H9 (cell line): Measurements from ENCODE around the gene MACC1. TPM values are rescaled to one million over a fixed set of nuclear protein-coding genes. Genes with fewer than 3 reads are reported as not detected.

Source experiments
- DNase-seq: peaks from one replicate; pipeline ENCODE4 v3.0.0-alpha.2; 2017
- H2AFZ ChIP-seq: one replicate; pipeline ENCODE4 v1.6.1; 2013; ENCODE audit warnings: mild to moderate bottlenecking, low read length, control low read depth, moderate library complexity
- H2AK5ac ChIP-seq: 2 replicates; pipeline ENCODE4 v1.6.1; 2013; ENCODE audit warnings: low read length, control low read depth, mixed read lengths; ENCODE audit not compliant: insufficient read length
- H2BK120ac ChIP-seq: one replicate; pipeline ENCODE4 v1.6.1; 2013; ENCODE audit warnings: low read depth, mild to moderate bottlenecking, low read length, control low read depth, inconsistent platforms; ENCODE audit not compliant: poor library complexity, severe bottlenecking
- H2BK12ac ChIP-seq: 2 replicates; pipeline ENCODE4 v1.6.1; 2013; ENCODE audit warnings: low read length, control low read depth, mixed read lengths, low read depth; ENCODE audit not compliant: insufficient read length
- H2BK15ac ChIP-seq: 2 replicates; pipeline ENCODE4 v1.6.1; 2013; ENCODE audit warnings: low read depth, low read length, control low read depth
- H2BK20ac ChIP-seq: one replicate; pipeline ENCODE4 v1.6.1; 2013; ENCODE audit warnings: low read depth, mild to moderate bottlenecking, low read length, control low read depth, inconsistent platforms; ENCODE audit not compliant: poor library complexity, severe bottlenecking
- H2BK5ac ChIP-seq: 2 replicates; pipeline ENCODE4 v1.6.1; 2013; ENCODE audit warnings: low read length, control low read depth, mixed read lengths; ENCODE audit not compliant: insufficient read length
- H3K14ac ChIP-seq: 2 replicates; pipeline ENCODE4 v1.6.1; 2013; ENCODE audit warnings: low read length, control low read depth; ENCODE audit not compliant: insufficient read depth
- H3K18ac ChIP-seq: 2 replicates; pipeline ENCODE4 v1.6.1; 2013; ENCODE audit warnings: low read depth, mild to moderate bottlenecking, mixed read lengths, low read length, control low read depth; ENCODE audit not compliant: insufficient read length
- H3K23ac ChIP-seq: 2 replicates; pipeline ENCODE4 v1.6.1; 2013; ENCODE audit warnings: low read length, control low read depth, mixed read lengths, low read depth; ENCODE audit not compliant: insufficient read length
- H3K23me2 ChIP-seq: 2 replicates; pipeline ENCODE4 v1.6.1; 2013; ENCODE audit warnings: low read depth, mild to moderate bottlenecking, mixed read lengths, low read length, control low read depth; ENCODE audit not compliant: insufficient read length, poor library complexity, severe bottlenecking
- H3K27ac ChIP-seq: 2 replicates; pipeline ENCODE4 v1.5.1; 2013; ENCODE audit warnings: low read length, control low read depth, mixed read lengths, low read depth; ENCODE audit not compliant: insufficient read length
- H3K27me3 ChIP-seq: 2 replicates; pipeline ENCODE4 v1.6.1; 2013; ENCODE audit warnings: low read length, control low read depth, inconsistent platforms; ENCODE audit not compliant: insufficient read depth
- H3K4ac ChIP-seq: 2 replicates; pipeline ENCODE4 v1.6.1; 2013; ENCODE audit warnings: low read depth, mild to moderate bottlenecking, control low read depth, inconsistent platforms, low read length, moderate library complexity
- H3K4me1 ChIP-seq: 2 replicates; pipeline ENCODE4 v1.6.1; 2013; ENCODE audit warnings: low read length, control low read depth, inconsistent platforms; ENCODE audit not compliant: insufficient read depth
- H3K4me2 ChIP-seq: 2 replicates; pipeline ENCODE4 v1.6.1; 2013; ENCODE audit warnings: low read length, control low read depth, mixed read lengths; ENCODE audit not compliant: insufficient read length, insufficient read depth
- H3K56ac ChIP-seq: 2 replicates; pipeline ENCODE4 v1.6.1; 2013; ENCODE audit warnings: low read depth, mild to moderate bottlenecking, mixed read lengths, low read length, control low read depth; ENCODE audit not compliant: insufficient read length
- H3K79me1 ChIP-seq: 2 replicates; pipeline ENCODE4 v1.6.1; 2013; ENCODE audit warnings: low read depth, mild to moderate bottlenecking, moderate library complexity, low read length, control low read depth, inconsistent platforms; ENCODE audit not compliant: insufficient read depth, poor library complexity, severe bottlenecking
- H3K79me2 ChIP-seq: 2 replicates; pipeline ENCODE4 v1.6.1; 2013; ENCODE audit warnings: low read length, control low read depth, inconsistent platforms; ENCODE audit not compliant: insufficient read depth
- H3K9ac ChIP-seq: 2 replicates; pipeline ENCODE4 v1.6.1; 2013; ENCODE audit warnings: low read length, control low read depth, mixed read lengths; ENCODE audit not compliant: insufficient read length; ENCODE audit errors: extremely low read depth
- H3K9me3 ChIP-seq: one replicate; pipeline ENCODE4 v1.6.1; 2013; ENCODE audit warnings: low read depth, low read length, inconsistent platforms; ENCODE audit not compliant: control insufficient read depth
- H3T11ph ChIP-seq: one replicate; pipeline ENCODE4 v1.6.1; 2013; ENCODE audit warnings: mild to moderate bottlenecking, low read length, control low read depth, inconsistent platforms
- H4K20me1 ChIP-seq: one replicate; pipeline ENCODE4 v1.6.1; 2013; ENCODE audit not compliant: control insufficient read depth, insufficient read length, insufficient read depth
- H4K5ac ChIP-seq: 2 replicates; pipeline ENCODE4 v1.6.1; 2013; ENCODE audit warnings: low read depth, mild to moderate bottlenecking, mixed read lengths, low read length, control low read depth; ENCODE audit not compliant: insufficient read length
- H4K8ac ChIP-seq: replicated peaks from 2 replicates; pipeline ENCODE4 v1.6.1; 2013; ENCODE audit warnings: low read length, control low read depth, mixed read lengths, low read depth; ENCODE audit not compliant: insufficient read length
- H4K91ac ChIP-seq: 2 replicates; pipeline ENCODE4 v1.6.1; 2013; ENCODE audit warnings: low read depth, mild to moderate bottlenecking, moderate library complexity, mixed read lengths, low read length, control low read depth; ENCODE audit not compliant: insufficient read length
- H3K27ac Mint-ChIP-seq, 3 experiments: 2 replicates in 2 of 3; 3 replicates in 1 of 3; pipeline ENCODE4 v1.8.0; 2020 to 2021; ENCODE audit warnings: mixed read lengths in 3 of 3, mild to moderate bottlenecking in 1 of 3, moderate library complexity in 1 of 3
- H3K27me3 Mint-ChIP-seq: 2 replicates; pipeline ENCODE4 v1.8.0; 2021; ENCODE audit warnings: low read depth, mild to moderate bottlenecking, moderate library complexity, mixed read lengths
- H3K36me3 Mint-ChIP-seq, 3 experiments: 2 replicates in 2 of 3; 3 replicates in 1 of 3; pipeline ENCODE4 v1.8.0; 2020 to 2021; ENCODE audit warnings: low read depth in 3 of 3, mixed read lengths in 3 of 3; ENCODE audit not compliant: insufficient read depth in 1 of 3
- H3K4me1 Mint-ChIP-seq, 2 experiments: 2 replicates each; pipeline ENCODE4 v1.8.0; 2020; ENCODE audit warnings: mixed read lengths in 2 of 2
- H3K4me3 Mint-ChIP-seq, 2 experiments: 2 replicates in 1 of 2; 3 replicates in 1 of 2; pipeline ENCODE4 v1.8.0; 2020 to 2021; ENCODE audit warnings: mild to moderate bottlenecking in 2 of 2, mixed read lengths in 2 of 2, moderate library complexity in 1 of 2
- H3K9me3 Mint-ChIP-seq, 2 experiments: 2 replicates in 1 of 2; 3 replicates in 1 of 2; pipeline ENCODE4 v1.8.0; 2020; ENCODE audit warnings: mild to moderate bottlenecking in 2 of 2, mixed read lengths in 2 of 2, moderate library complexity in 1 of 2
- WGBS: extraction: QIAGEN DNeasy Blood & Tissue Kit; methylation state at CpG from one replicate; pipeline ENCODE4 v1.1.7; 2013; ENCODE audit warnings: missing lambda C conversion rate, low lambda C conversion rate, mixed read lengths; ENCODE audit not compliant: insufficient read length; ENCODE audit errors: extremely low coverage; 5-methylcytosine and 5-hydroxymethylcytosine counted together
- total RNA-seq: library from RNA; stranded (reverse); gene quantifications from 2 replicates; pipeline ENCODE4 v1.2.1, GENCODE V29; 2021
- TF ChIP-seq, protein P1 (sequence below): fragments of 200-600 bp; sonication (generic); conservative IDR thresholded peaks from 3 replicates; pipeline ENCODE4 v1.8.0; 2021; ENCODE audit warnings: antibody characterized with exemption, mild to moderate bottlenecking

MACC1 gene
- total RNA-seq, 1 experiment from 2014 or later, result 11.0 TPM

DNA sequence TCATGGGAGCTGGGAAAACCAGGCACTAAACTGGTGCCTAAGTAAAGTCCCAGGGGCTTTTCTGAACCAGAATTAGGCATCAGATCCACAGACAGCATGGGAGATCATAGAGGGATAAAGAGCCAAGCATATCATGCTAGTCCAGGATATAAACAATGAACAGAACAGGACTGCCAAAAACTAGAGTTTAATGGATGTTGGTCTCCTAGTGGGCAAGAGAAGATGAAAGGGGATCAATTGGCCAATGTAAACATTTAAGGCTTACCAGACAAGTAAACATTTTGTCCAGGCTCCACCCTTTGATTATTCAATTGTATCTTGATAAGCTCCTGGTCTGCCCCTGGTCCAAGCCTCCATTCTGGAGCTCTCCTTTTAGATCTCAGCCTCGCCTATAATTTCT, 18.9 kb downstream of the MACC1 start:
- Histone ChIP-seq H3K4ac (no peak overlapping the region), H3K23me2 (no peaks in the 10 kb centered on the region), H3K23ac (no peak overlapping the region), H3K79me2 (no peaks in the 10 kb centered on the region), H4K5ac (no peak overlapping the region), H3K18ac (no peak overlapping the region), H3K4me1 (peaks cover 4% of the 10 kb centered on the region; the same call in 1 of the 2 replicates), H3K56ac (no peak overlapping the region), H3K9me3 (no peaks in the 10 kb centered on the region), H2BK5ac (no peak overlapping the region), H2BK120ac (no peak overlapping the region), H2AFZ (no peak overlapping the region), H3T11ph (no peak overlapping the region), H3K79me1 (no peaks in the 10 kb centered on the region), H3K27ac (no peak overlapping the region), H3K9ac (no peak overlapping the region), H2BK20ac (no peak overlapping the region), H2BK12ac (no peak overlapping the region), H2AK5ac (no peak overlapping the region), H3K14ac (no peak overlapping the region), H3K4me2 (no peak overlapping the region), H3K27me3 (no peaks in the 10 kb centered on the region), H4K20me1 (no peaks in the 10 kb centered on the region), H2BK15ac (no peak overlapping the region), H4K91ac (no peak overlapping the region), H4K8ac (no peak overlapping the region)
- Mint-ChIP-seq H3K27me3 (no peaks in the 10 kb centered on the region), H3K27ac (no peak overlapping the region), H3K4me3 (no peak overlapping the region), H3K9me3 (no peaks in the 10 kb centered on the region), H3K36me3 (peaks cover 0 to 5% (median 3%) of the 10 kb centered on the region in 3 experiments; a peak in 3 of 7 replicates), H3K4me1 (peaks cover 11 to 22% of the 10 kb centered on the region in 2 experiments)
- no CpG with 5 or more reads among the region's 1 CpG for WGBS
- DNase-seq, result no peak
- TF ChIP-seq, protein P1, sequence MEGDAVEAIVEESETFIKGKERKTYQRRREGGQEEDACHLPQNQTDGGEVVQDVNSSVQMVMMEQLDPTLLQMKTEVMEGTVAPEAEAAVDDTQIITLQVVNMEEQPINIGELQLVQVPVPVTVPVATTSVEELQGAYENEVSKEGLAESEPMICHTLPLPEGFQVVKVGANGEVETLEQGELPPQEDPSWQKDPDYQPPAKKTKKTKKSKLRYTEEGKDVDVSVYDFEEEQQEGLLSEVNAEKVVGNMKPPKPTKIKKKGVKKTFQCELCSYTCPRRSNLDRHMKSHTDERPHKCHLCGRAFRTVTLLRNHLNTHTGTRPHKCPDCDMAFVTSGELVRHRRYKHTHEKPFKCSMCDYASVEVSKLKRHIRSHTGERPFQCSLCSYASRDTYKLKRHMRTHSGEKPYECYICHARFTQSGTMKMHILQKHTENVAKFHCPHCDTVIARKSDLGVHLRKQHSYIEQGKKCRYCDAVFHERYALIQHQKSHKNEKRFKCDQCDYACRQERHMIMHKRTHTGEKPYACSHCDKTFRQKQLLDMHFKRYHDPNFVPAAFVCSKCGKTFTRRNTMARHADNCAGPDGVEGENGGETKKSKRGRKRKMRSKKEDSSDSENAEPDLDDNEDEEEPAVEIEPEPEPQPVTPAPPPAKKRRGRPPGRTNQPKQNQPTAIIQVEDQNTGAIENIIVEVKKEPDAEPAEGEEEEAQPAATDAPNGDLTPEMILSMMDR, result no peak
